Measurements from ENCODE around the gene BCAS3. TPM values are rescaled to one million over a fixed set of nuclear protein-coding genes. Genes with fewer than 3 reads are reported as not detected.
"Not testable (repeated sequence)": the region's sequence is repeated elsewhere in the genome, so short reads cannot be mapped to it uniquely, and the experiment has no call there.

BCAS3 gene
- total RNA-seq, 1 donor from 2014 or later, result 29.6 TPM

DNA sequence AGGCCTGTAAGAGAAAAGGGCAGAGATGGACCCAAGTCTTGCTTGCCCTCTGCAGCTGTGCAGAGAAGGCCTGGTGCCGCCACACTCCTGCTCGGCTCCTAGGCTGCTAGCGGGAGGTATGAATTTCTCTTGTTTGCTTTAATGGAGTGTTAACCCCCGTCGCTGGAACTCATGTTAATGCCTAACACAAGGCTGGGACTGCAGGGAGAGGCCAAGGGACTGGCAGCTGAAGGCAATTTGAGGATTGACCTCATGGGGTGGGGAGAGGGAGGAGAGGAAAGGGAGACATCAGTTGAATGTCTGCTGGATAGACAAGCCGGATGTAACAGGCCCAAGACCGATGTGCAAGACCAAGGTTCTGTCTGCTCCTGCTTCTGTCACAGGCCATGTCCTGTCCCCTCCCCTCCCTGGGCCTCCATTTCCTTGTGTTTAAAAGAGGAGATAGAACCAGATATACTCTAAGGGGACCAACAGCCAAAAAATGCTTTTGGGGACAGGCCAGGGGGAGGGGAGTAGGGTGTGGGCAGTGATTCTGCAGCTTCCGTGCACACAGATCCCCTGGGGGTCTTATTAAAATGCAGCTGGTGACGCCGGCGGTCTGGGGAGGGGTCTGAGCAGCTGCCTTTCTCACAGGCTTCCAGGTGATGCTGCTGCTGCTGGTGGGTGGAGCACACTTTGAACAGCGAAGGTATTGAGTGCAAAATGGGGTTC is 675.3 kb downstream of the BCAS3 start:
- TF ChIP-seq, protein P1, sequence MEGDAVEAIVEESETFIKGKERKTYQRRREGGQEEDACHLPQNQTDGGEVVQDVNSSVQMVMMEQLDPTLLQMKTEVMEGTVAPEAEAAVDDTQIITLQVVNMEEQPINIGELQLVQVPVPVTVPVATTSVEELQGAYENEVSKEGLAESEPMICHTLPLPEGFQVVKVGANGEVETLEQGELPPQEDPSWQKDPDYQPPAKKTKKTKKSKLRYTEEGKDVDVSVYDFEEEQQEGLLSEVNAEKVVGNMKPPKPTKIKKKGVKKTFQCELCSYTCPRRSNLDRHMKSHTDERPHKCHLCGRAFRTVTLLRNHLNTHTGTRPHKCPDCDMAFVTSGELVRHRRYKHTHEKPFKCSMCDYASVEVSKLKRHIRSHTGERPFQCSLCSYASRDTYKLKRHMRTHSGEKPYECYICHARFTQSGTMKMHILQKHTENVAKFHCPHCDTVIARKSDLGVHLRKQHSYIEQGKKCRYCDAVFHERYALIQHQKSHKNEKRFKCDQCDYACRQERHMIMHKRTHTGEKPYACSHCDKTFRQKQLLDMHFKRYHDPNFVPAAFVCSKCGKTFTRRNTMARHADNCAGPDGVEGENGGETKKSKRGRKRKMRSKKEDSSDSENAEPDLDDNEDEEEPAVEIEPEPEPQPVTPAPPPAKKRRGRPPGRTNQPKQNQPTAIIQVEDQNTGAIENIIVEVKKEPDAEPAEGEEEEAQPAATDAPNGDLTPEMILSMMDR (IDR thresholded peaks at IDR 0.05), result no peak
- DNase-seq, result no peak
- peaks cover 7% of the 10 kb centered on the region for H3K4me1 ChIP-seq
- no peaks in the 10 kb centered on the region for H3K36me3 ChIP-seq
- no peaks in the 10 kb centered on the region for H3K27me3 ChIP-seq (ENCODE audit: low read depth)
- H3K27ac ChIP-seq, result peak overlapping the region; percentile 6
- ATAC-seq, result no peak
- intact Hi-C loops (cut with DNase I), result no loop called here
- no peaks in the 10 kb centered on the region for H3K9me3 ChIP-seq
- no peak overlapping the region for H3K4me3 ChIP-seq

DNA sequence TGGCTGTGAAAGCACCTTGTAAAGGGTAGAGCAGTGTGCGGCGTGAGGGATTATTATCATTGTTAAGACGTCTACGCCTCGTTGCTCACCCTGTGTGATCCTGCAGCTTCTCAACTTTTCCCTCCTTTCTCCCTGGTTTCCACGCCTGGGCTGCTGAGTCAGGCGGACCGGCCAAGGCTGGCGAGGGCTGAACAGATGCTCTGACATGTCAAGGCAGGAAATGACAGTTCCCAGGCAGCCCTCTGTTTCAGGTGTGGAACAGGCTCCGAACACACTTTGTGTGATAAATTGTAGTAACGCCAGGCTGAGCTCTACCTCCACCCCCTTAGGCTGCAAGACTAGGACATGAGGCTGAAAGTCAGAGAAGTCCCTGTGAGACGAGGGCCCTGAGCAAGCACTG is 676.0 kb downstream of the BCAS3 start:
- no peak for ATAC-seq
- Histone ChIP-seq H3K27me3 (ENCODE audit: low read depth) (no peaks in the 10 kb centered on the region), H3K4me3 (no peak overlapping the region), H3K36me3 (no peaks in the 10 kb centered on the region), H3K9me3 (no peaks in the 10 kb centered on the region), H3K27ac (no peak overlapping the region), H3K4me1 (peaks cover 7% of the 10 kb centered on the region)
- TF ChIP-seq, protein P1 (IDR thresholded peaks at IDR 0.05), result no peak
- no peak for DNase-seq
- intact Hi-C loops (cut with DNase I), result no loop called here

GRCh38 chr17:61354895-61355874 is 677.5 kb downstream of the BCAS3 start:
- Histone ChIP-seq H3K36me3 (no peaks in the 10 kb centered on the region), H3K4me1 (peaks cover 7% of the 10 kb centered on the region), H3K27ac (no peak overlapping the region), H3K9me3 (no peaks in the 10 kb centered on the region), H3K27me3 (ENCODE audit: low read depth) (no peaks in the 10 kb centered on the region), H3K4me3 (no peak overlapping the region)
- DNase-seq, result no peak
- no peak for ATAC-seq
- TF ChIP-seq, protein P1 (IDR thresholded peaks at IDR 0.05), result no peak
- intact Hi-C loops (cut with DNase I), result no loop called here

- H3K27me3 ChIP-seq (ENCODE audit: low read depth); DNase-seq; H3K4me1 ChIP-seq; H3K36me3 ChIP-seq; H3K9me3 ChIP-seq; ATAC-seq; H3K27ac ChIP-seq; H3K4me3 ChIP-seq; intact Hi-C loops (cut with DNase I): not testable (repeated sequence)
Measured at GRCh38 chr17:61357061-61357460, 679.4 kb downstream of the BCAS3 start.

DNA sequence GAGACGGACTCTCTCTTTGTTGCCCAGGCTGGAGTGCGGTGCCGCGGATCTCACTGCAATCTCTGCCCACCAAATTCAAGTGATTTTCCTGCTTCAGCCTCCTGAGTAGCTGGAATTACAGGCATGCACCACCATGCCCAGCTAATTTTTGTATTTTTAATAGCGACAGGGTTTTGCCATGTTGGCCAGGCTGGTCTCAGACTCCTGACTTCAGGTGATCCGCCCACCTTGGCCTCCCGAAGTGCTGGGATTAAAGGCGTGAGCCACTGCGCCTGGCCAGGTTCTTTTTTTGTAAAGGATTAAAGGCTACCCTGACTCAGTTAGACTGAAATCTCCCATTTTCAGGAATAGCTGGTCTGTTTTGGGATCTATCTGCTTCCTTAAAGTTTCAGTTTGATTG is 681.9 kb downstream of the BCAS3 start:
- H3K4me3 ChIP-seq; intact Hi-C loops (cut with DNase I); DNase-seq; H3K4me1 ChIP-seq; H3K27ac ChIP-seq; H3K27me3 ChIP-seq (ENCODE audit: low read depth); H3K9me3 ChIP-seq; H3K36me3 ChIP-seq; ATAC-seq: not testable (repeated sequence)

GRCh38 chr17:61360318-61360943 is 682.8 kb downstream of the BCAS3 start:
- TF ChIP-seq, protein P1 (IDR thresholded peaks at IDR 0.05), result no peak
- intact Hi-C loops (cut with DNase I), result no loop called here

More at GRCh38 chr17:61360318-61360943, 682.8 kb downstream of the BCAS3 start:
- Histone ChIP-seq H3K27me3 (ENCODE audit: low read depth) (no peaks in the 10 kb centered on the region), H3K27ac (no peak overlapping the region), H3K9me3 (no peaks in the 10 kb centered on the region), H3K4me1 (no peaks in the 10 kb centered on the region), H3K36me3 (no peaks in the 10 kb centered on the region), H3K4me3 (no peak overlapping the region)
- ATAC-seq, result no peak
- no peak for DNase-seq
